ENCODE measurements around the gene NTSR1.

DNA sequence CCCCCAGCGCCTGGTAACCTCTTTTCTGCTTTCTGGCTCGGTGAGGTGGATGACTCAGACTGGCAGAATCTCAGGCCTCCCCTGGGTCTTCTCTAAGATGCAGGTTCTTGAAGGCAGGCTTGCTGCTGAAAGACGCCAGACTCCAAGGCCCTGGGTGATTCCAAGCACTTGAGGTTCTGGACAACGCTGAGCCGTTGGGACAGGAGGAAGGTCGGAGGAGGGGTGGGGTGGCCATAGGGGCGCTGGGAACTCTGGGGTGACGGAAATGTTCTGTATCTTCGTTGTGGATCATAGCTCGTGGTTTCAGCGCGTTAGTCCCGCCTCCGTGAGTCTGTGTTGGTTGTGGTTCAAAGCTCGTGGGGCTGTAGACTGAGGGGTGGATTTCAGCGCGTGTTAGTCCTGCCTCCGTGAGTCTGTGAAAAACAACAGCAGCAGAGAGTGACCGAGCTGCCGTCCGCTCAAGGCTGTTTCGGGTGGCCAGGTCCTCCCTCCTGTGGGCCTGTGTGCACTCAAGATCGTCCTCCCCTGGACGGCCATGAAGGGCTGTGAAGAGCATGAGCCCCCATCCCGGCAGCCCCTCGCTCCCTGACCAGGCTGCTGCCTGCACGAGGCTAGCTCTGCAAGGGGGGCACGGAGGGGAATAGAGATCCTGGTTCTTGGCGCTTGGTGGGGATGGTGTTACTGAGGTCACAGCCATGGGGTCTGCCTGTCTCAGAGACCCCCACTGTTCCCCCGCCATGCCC, 7.7 kb downstream of the NTSR1 start:
- TF ChIP-seq, protein P1, sequence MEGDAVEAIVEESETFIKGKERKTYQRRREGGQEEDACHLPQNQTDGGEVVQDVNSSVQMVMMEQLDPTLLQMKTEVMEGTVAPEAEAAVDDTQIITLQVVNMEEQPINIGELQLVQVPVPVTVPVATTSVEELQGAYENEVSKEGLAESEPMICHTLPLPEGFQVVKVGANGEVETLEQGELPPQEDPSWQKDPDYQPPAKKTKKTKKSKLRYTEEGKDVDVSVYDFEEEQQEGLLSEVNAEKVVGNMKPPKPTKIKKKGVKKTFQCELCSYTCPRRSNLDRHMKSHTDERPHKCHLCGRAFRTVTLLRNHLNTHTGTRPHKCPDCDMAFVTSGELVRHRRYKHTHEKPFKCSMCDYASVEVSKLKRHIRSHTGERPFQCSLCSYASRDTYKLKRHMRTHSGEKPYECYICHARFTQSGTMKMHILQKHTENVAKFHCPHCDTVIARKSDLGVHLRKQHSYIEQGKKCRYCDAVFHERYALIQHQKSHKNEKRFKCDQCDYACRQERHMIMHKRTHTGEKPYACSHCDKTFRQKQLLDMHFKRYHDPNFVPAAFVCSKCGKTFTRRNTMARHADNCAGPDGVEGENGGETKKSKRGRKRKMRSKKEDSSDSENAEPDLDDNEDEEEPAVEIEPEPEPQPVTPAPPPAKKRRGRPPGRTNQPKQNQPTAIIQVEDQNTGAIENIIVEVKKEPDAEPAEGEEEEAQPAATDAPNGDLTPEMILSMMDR (IDR thresholded peaks at IDR 0.05): no peak
- TF ChIP-seq POLR2AphosphoS5 (IDR thresholded peaks at IDR 0.05) (no peak), POLR2A (IDR thresholded peaks at IDR 0.05) (no peak), EP300 (IDR thresholded peaks at IDR 0.05) (no peak)
